H9 (cell line): ENCODE results near the gene ZFPL1. TPM values are rescaled to one million over a fixed set of nuclear protein-coding genes. Genes with fewer than 3 reads are reported as not detected.

Source experiments
- DNase-seq: peaks from one replicate; pipeline ENCODE4 v3.0.0-alpha.2; 2017
- H2AFZ ChIP-seq: one replicate; pipeline ENCODE4 v1.6.1; 2013; ENCODE audit warnings: mild to moderate bottlenecking, low read length, control low read depth, moderate library complexity
- H2AK5ac ChIP-seq: 2 replicates; pipeline ENCODE4 v1.6.1; 2013; ENCODE audit warnings: low read length, control low read depth, mixed read lengths; ENCODE audit not compliant: insufficient read length
- H2BK120ac ChIP-seq: one replicate; pipeline ENCODE4 v1.6.1; 2013; ENCODE audit warnings: low read depth, mild to moderate bottlenecking, low read length, control low read depth, inconsistent platforms; ENCODE audit not compliant: poor library complexity, severe bottlenecking
- H2BK12ac ChIP-seq: 2 replicates; pipeline ENCODE4 v1.6.1; 2013; ENCODE audit warnings: low read length, control low read depth, mixed read lengths, low read depth; ENCODE audit not compliant: insufficient read length
- H2BK15ac ChIP-seq: 2 replicates; pipeline ENCODE4 v1.6.1; 2013; ENCODE audit warnings: low read depth, low read length, control low read depth
- H2BK20ac ChIP-seq: one replicate; pipeline ENCODE4 v1.6.1; 2013; ENCODE audit warnings: low read depth, mild to moderate bottlenecking, low read length, control low read depth, inconsistent platforms; ENCODE audit not compliant: poor library complexity, severe bottlenecking
- H2BK5ac ChIP-seq: 2 replicates; pipeline ENCODE4 v1.6.1; 2013; ENCODE audit warnings: low read length, control low read depth, mixed read lengths; ENCODE audit not compliant: insufficient read length
- H3K14ac ChIP-seq: 2 replicates; pipeline ENCODE4 v1.6.1; 2013; ENCODE audit warnings: low read length, control low read depth; ENCODE audit not compliant: insufficient read depth
- H3K18ac ChIP-seq: 2 replicates; pipeline ENCODE4 v1.6.1; 2013; ENCODE audit warnings: low read depth, mild to moderate bottlenecking, mixed read lengths, low read length, control low read depth; ENCODE audit not compliant: insufficient read length
- H3K23ac ChIP-seq: 2 replicates; pipeline ENCODE4 v1.6.1; 2013; ENCODE audit warnings: low read length, control low read depth, mixed read lengths, low read depth; ENCODE audit not compliant: insufficient read length
- H3K23me2 ChIP-seq: 2 replicates; pipeline ENCODE4 v1.6.1; 2013; ENCODE audit warnings: low read depth, mild to moderate bottlenecking, mixed read lengths, low read length, control low read depth; ENCODE audit not compliant: insufficient read length, poor library complexity, severe bottlenecking
- H3K27ac ChIP-seq: 2 replicates; pipeline ENCODE4 v1.5.1; 2013; ENCODE audit warnings: low read length, control low read depth, mixed read lengths, low read depth; ENCODE audit not compliant: insufficient read length
- H3K27me3 ChIP-seq: 2 replicates; pipeline ENCODE4 v1.6.1; 2013; ENCODE audit warnings: low read length, control low read depth, inconsistent platforms; ENCODE audit not compliant: insufficient read depth
- H3K4ac ChIP-seq: 2 replicates; pipeline ENCODE4 v1.6.1; 2013; ENCODE audit warnings: low read depth, mild to moderate bottlenecking, control low read depth, inconsistent platforms, low read length, moderate library complexity
- H3K4me1 ChIP-seq: 2 replicates; pipeline ENCODE4 v1.6.1; 2013; ENCODE audit warnings: low read length, control low read depth, inconsistent platforms; ENCODE audit not compliant: insufficient read depth
- H3K4me2 ChIP-seq: 2 replicates; pipeline ENCODE4 v1.6.1; 2013; ENCODE audit warnings: low read length, control low read depth, mixed read lengths; ENCODE audit not compliant: insufficient read length, insufficient read depth
- H3K56ac ChIP-seq: 2 replicates; pipeline ENCODE4 v1.6.1; 2013; ENCODE audit warnings: low read depth, mild to moderate bottlenecking, mixed read lengths, low read length, control low read depth; ENCODE audit not compliant: insufficient read length
- H3K79me1 ChIP-seq: 2 replicates; pipeline ENCODE4 v1.6.1; 2013; ENCODE audit warnings: low read depth, mild to moderate bottlenecking, moderate library complexity, low read length, control low read depth, inconsistent platforms; ENCODE audit not compliant: insufficient read depth, poor library complexity, severe bottlenecking
- H3K79me2 ChIP-seq: 2 replicates; pipeline ENCODE4 v1.6.1; 2013; ENCODE audit warnings: low read length, control low read depth, inconsistent platforms; ENCODE audit not compliant: insufficient read depth
- H3K9ac ChIP-seq: 2 replicates; pipeline ENCODE4 v1.6.1; 2013; ENCODE audit warnings: low read length, control low read depth, mixed read lengths; ENCODE audit not compliant: insufficient read length; ENCODE audit errors: extremely low read depth
- H3K9me3 ChIP-seq: one replicate; pipeline ENCODE4 v1.6.1; 2013; ENCODE audit warnings: low read depth, low read length, inconsistent platforms; ENCODE audit not compliant: control insufficient read depth
- H3T11ph ChIP-seq: one replicate; pipeline ENCODE4 v1.6.1; 2013; ENCODE audit warnings: mild to moderate bottlenecking, low read length, control low read depth, inconsistent platforms
- H4K20me1 ChIP-seq: one replicate; pipeline ENCODE4 v1.6.1; 2013; ENCODE audit not compliant: control insufficient read depth, insufficient read length, insufficient read depth
- H4K5ac ChIP-seq: 2 replicates; pipeline ENCODE4 v1.6.1; 2013; ENCODE audit warnings: low read depth, mild to moderate bottlenecking, mixed read lengths, low read length, control low read depth; ENCODE audit not compliant: insufficient read length
- H4K8ac ChIP-seq: replicated peaks from 2 replicates; pipeline ENCODE4 v1.6.1; 2013; ENCODE audit warnings: low read length, control low read depth, mixed read lengths, low read depth; ENCODE audit not compliant: insufficient read length
- H4K91ac ChIP-seq: 2 replicates; pipeline ENCODE4 v1.6.1; 2013; ENCODE audit warnings: low read depth, mild to moderate bottlenecking, moderate library complexity, mixed read lengths, low read length, control low read depth; ENCODE audit not compliant: insufficient read length
- H3K27ac Mint-ChIP-seq, 3 experiments: 2 replicates in 2 of 3; 3 replicates in 1 of 3; pipeline ENCODE4 v1.8.0; 2020 to 2021; ENCODE audit warnings: mixed read lengths in 3 of 3, mild to moderate bottlenecking in 1 of 3, moderate library complexity in 1 of 3
- H3K27me3 Mint-ChIP-seq: 2 replicates; pipeline ENCODE4 v1.8.0; 2021; ENCODE audit warnings: low read depth, mild to moderate bottlenecking, moderate library complexity, mixed read lengths
- H3K36me3 Mint-ChIP-seq, 3 experiments: 2 replicates in 2 of 3; 3 replicates in 1 of 3; pipeline ENCODE4 v1.8.0; 2020 to 2021; ENCODE audit warnings: low read depth in 3 of 3, mixed read lengths in 3 of 3; ENCODE audit not compliant: insufficient read depth in 1 of 3
- H3K4me1 Mint-ChIP-seq, 2 experiments: 2 replicates each; pipeline ENCODE4 v1.8.0; 2020; ENCODE audit warnings: mixed read lengths in 2 of 2
- H3K4me3 Mint-ChIP-seq, 2 experiments: 2 replicates in 1 of 2; 3 replicates in 1 of 2; pipeline ENCODE4 v1.8.0; 2020 to 2021; ENCODE audit warnings: mild to moderate bottlenecking in 2 of 2, mixed read lengths in 2 of 2, moderate library complexity in 1 of 2
- H3K9me3 Mint-ChIP-seq, 2 experiments: 2 replicates in 1 of 2; 3 replicates in 1 of 2; pipeline ENCODE4 v1.8.0; 2020; ENCODE audit warnings: mild to moderate bottlenecking in 2 of 2, mixed read lengths in 2 of 2, moderate library complexity in 1 of 2
- WGBS: extraction: QIAGEN DNeasy Blood & Tissue Kit; methylation state at CpG from one replicate; pipeline ENCODE4 v1.1.7; 2013; ENCODE audit warnings: missing lambda C conversion rate, low lambda C conversion rate, mixed read lengths; ENCODE audit not compliant: insufficient read length; ENCODE audit errors: extremely low coverage; 5-methylcytosine and 5-hydroxymethylcytosine counted together
- total RNA-seq: library from RNA; stranded (reverse); gene quantifications from 2 replicates; pipeline ENCODE4 v1.2.1, GENCODE V29; 2021
- TF ChIP-seq, protein P1 (sequence below): fragments of 200-600 bp; sonication (generic); conservative IDR thresholded peaks from 3 replicates; pipeline ENCODE4 v1.8.0; 2021; ENCODE audit warnings: antibody characterized with exemption, mild to moderate bottlenecking

The ZFPL1 gene
- total RNA-seq, 1 experiment from 2014 or later: 24.2 TPM

DNA sequence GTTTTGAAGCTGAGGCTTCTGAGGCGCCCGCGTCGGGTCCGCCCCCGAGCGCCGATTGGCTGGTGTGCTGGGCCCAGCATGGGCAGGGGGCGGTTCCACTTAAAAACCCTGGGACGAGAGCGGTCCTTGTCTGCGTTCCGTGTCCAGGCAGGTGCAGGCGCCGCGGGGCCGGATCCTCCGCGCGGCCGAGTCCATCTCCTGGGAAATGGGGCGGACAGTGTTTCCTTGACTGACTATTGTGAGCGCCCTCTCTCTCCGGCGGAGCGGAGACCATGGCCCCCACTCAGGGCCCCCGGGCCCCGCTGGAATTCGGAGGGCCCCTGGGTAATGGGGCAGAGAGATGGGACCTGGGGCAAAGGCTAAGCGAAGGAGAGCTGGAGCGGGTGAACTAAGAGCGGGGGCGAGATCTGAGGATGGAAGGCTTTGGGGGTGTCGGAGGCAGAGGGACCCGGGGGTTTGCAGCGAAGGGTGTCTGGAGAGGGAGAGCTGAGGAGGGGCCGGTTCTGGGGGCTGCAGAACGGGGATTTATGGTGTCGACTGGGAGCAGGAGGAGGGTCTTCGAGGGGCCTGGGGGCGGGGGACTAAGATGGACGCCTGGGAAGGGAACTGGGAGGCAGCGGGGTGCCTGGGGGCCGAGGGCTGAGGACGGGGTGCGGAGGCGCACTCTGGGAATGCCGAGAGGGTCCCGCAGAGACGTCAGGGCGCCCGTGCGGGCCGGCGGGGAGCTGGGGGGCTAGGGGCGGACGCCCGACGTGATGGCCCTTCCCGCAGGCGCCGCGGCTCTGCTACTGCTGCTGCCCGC lies 27.9 kb downstream of the ZFPL1 start, which contains the start of gene TM7SF2:
TSS of gene TM7SF2 (plus strand) at position 129 of the 802 bp plus-strand sequence. CDS start at position 273, 144 bp downstream.
- Histone ChIP-seq H2BK15ac (no peak within 1 kb of the TSS), H3K27ac (no peak within 1 kb of the TSS), H3T11ph (no peak within 1 kb of the TSS), H4K5ac (no peak within 1 kb of the TSS), H3K56ac (no peak within 1 kb of the TSS), H3K18ac (no peak within 1 kb of the TSS), H3K4me1 (no peaks in the 10 kb centered on the region), H3K14ac (peak within 1 kb of the TSS; percentile 58), H2BK120ac (no peak within 1 kb of the TSS), H3K4ac (no peak within 1 kb of the TSS), H2BK20ac (no peak within 1 kb of the TSS), H3K79me1 (no peaks in the 10 kb centered on the region), H2BK5ac (no peak within 1 kb of the TSS), H2AFZ (no peak within 1 kb of the TSS), H3K9me3 (no peaks in the 10 kb centered on the region), H2AK5ac (no peak within 1 kb of the TSS), H4K91ac (no peak within 1 kb of the TSS), H4K8ac (no peak within 1 kb of the TSS), H3K27me3 (no peaks in the 10 kb centered on the region), H2BK12ac (no peak within 1 kb of the TSS), H3K4me2 (peak within 1 kb of the TSS; percentile 56), H4K20me1 (no peaks in the 10 kb centered on the region), H3K79me2 (no peaks in the 10 kb centered on the region), H3K23ac (no peak within 1 kb of the TSS), H3K23me2 (peaks cover 17% of the 10 kb centered on the region), H3K9ac (peak within 1 kb of the TSS; percentile 53)
- Mint-ChIP-seq H3K4me3 (peak within 1 kb of the TSS; percentile 82 to 99), H3K4me1 (peaks cover 15 to 23% of the 10 kb centered on the region in 2 experiments), H3K27me3 (peaks cover 1% of the 10 kb centered on the region; the same call in 1 of the 2 replicates), H3K27ac (peak within 1 kb of the TSS; percentile 89 to 96 (median 94); a peak in 6 of 7 replicates), H3K9me3 (no peaks in the 10 kb centered on the region), H3K36me3 (peaks cover 2 to 28% (median 23%) of the 10 kb centered on the region in 3 experiments; a peak in 6 of 7 replicates)
- DNase-seq: peak; percentile 97
- TF ChIP-seq, protein P1, sequence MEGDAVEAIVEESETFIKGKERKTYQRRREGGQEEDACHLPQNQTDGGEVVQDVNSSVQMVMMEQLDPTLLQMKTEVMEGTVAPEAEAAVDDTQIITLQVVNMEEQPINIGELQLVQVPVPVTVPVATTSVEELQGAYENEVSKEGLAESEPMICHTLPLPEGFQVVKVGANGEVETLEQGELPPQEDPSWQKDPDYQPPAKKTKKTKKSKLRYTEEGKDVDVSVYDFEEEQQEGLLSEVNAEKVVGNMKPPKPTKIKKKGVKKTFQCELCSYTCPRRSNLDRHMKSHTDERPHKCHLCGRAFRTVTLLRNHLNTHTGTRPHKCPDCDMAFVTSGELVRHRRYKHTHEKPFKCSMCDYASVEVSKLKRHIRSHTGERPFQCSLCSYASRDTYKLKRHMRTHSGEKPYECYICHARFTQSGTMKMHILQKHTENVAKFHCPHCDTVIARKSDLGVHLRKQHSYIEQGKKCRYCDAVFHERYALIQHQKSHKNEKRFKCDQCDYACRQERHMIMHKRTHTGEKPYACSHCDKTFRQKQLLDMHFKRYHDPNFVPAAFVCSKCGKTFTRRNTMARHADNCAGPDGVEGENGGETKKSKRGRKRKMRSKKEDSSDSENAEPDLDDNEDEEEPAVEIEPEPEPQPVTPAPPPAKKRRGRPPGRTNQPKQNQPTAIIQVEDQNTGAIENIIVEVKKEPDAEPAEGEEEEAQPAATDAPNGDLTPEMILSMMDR: no peak
- no CpG with 5 or more reads among the region's 64 CpGs for WGBS
